ENCODE measurements around the gene DCC.

DNA sequence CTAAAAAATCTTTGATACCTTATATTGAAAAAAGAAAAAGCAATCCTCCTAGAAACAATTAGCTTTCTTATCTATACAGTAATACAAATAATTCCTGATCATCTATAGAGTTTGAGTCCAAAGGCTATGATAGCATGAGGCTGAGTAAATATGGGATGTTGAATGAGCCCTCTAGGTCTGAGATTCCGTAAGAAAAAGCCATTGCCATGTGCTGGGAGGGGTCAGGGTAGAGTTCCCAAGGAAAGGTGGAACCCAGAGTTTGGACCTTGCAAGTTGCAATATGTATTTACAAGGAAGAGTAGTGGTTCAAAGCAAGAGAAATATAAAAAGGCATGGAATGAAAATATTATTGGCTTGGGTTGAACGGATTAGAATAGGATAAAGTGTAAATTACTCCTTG is 178.1 kb downstream of the DCC start:
- TF ChIP-seq POLR2A (IDR thresholded peaks at IDR 0.05) = no peak
- TF ChIP-seq, protein P1, sequence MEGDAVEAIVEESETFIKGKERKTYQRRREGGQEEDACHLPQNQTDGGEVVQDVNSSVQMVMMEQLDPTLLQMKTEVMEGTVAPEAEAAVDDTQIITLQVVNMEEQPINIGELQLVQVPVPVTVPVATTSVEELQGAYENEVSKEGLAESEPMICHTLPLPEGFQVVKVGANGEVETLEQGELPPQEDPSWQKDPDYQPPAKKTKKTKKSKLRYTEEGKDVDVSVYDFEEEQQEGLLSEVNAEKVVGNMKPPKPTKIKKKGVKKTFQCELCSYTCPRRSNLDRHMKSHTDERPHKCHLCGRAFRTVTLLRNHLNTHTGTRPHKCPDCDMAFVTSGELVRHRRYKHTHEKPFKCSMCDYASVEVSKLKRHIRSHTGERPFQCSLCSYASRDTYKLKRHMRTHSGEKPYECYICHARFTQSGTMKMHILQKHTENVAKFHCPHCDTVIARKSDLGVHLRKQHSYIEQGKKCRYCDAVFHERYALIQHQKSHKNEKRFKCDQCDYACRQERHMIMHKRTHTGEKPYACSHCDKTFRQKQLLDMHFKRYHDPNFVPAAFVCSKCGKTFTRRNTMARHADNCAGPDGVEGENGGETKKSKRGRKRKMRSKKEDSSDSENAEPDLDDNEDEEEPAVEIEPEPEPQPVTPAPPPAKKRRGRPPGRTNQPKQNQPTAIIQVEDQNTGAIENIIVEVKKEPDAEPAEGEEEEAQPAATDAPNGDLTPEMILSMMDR (IDR thresholded peaks at IDR 0.05) = no peak

Measured in thyroid gland (tissue), 4 donors.